ENCODE measurements around the gene GPT2. TPM values are rescaled to one million over a fixed set of nuclear protein-coding genes. Genes with fewer than 3 reads are reported as not detected.

Gene GPT2
- total RNA-seq, 2 experiments from 2014 or later, result 15.0 to 15.2 TPM

- Mint-ChIP-seq H3K4me3 (peak within 1 kb of the TSS; percentile 91), H3K9me3 (no peaks in the 10 kb centered on the region), H3K27ac (peak within 1 kb of the TSS; percentile 95), H3K27me3 (no peaks in the 10 kb centered on the region), H3K36me3 (ENCODE audit: low read depth) (peaks cover 34% of the 10 kb centered on the region), H3K4me1 (peaks cover 55% of the 10 kb centered on the region)
- ChIA-PET CTCF (interaction anchor here (0.6 to 5.9 kb wide), 13 partner anchors 13 to 1657 kb away, joined by 3 to 45 read pairs (median 3); partner anchors contain the start of gene NETO2), POLR2A (interaction anchor here (0.8 to 3.7 kb wide), 25 partner anchors 8 to 1636 kb away, joined by 3 to 45 read pairs (median 5); partner anchors contain the start of genes C16orf87, GPT2, ITFG1 and N4BP1)
- DNase-seq, result peak; percentile 91
These were observed 89.2 kb downstream of the GPT2 start, which contains the start of gene DNAJA2 for GRCh38 chr16:46973207-46973995. DNAJA2 (minus strand) TSS chr16:46973674; CDS start chr16:46973572, 102 bp downstream.

- no peak for DNase-seq
- Mint-ChIP-seq H3K4me3 (peak overlapping the region; percentile 90), H3K27ac (peak overlapping the region; percentile 95), H3K4me1 (peaks cover 51% of the 10 kb centered on the region), H3K36me3 (ENCODE audit: low read depth) (peaks cover 28% of the 10 kb centered on the region), H3K27me3 (no peaks in the 10 kb centered on the region), H3K9me3 (no peaks in the 10 kb centered on the region)
- CTCF ChIA-PET, result interaction anchor here (0.7 to 5.9 kb wide), 11 partner anchors 12 to 1656 kb away, joined by 3 to 45 read pairs (median 3); partner anchors contain the start of gene NETO2
- POLR2A ChIA-PET, result interaction anchor here (0.8 to 3.7 kb wide), 23 partner anchors 9 to 1636 kb away, joined by 3 to 45 read pairs (median 5); partner anchors contain the start of genes C16orf87, ITFG1, N4BP1 and NETO2
These were observed 89.8 kb downstream of the GPT2 start for GRCh38 chr16:46973996-46974324.

- ChIA-PET POLR2A (interaction anchor here (0.8 to 3.7 kb wide), 18 partner anchors 9 to 1636 kb away, joined by 3 to 45 read pairs (median 8); partner anchors contain the start of genes C16orf87, ITFG1, N4BP1 and NETO2), CTCF (interaction anchor here (0.7 to 5.9 kb wide), 10 partner anchors 12 to 1656 kb away, joined by 3 to 45 read pairs (median 3); partner anchors contain the start of gene NETO2)
- peak; percentile 39 for DNase-seq
- no peaks in the 10 kb centered on the region for H3K27me3 Mint-ChIP-seq
- peak overlapping the region; percentile 95 for H3K27ac Mint-ChIP-seq
- peaks cover 24% of the 10 kb centered on the region for H3K36me3 Mint-ChIP-seq (ENCODE audit: low read depth)
- peaks cover 50% of the 10 kb centered on the region for H3K4me1 Mint-ChIP-seq
- peak overlapping the region; percentile 90 for H3K4me3 Mint-ChIP-seq
- H3K9me3 Mint-ChIP-seq, result no peaks in the 10 kb centered on the region
These were observed 90.2 kb downstream of the GPT2 start for GRCh38 chr16:46974352-46974751.

- Mint-ChIP-seq H3K27ac (no peak overlapping the region), H3K27me3 (no peaks in the 10 kb centered on the region), H3K4me1 (peaks cover 47% of the 10 kb centered on the region), H3K36me3 (ENCODE audit: low read depth) (peaks cover 20% of the 10 kb centered on the region), H3K4me3 (no peak overlapping the region), H3K9me3 (no peaks in the 10 kb centered on the region)
- POLR2A ChIA-PET, result interaction anchor here (1.2 to 3.7 kb wide), 5 partner anchors 13 to 168 kb away, joined by 3 to 45 read pairs (median 10); partner anchors contain the start of gene NETO2
- no peak for DNase-seq
- CTCF ChIA-PET, result interaction anchor here (1.8 to 5.9 kb wide), 4 partner anchors 11 to 167 kb away, joined by 5 to 45 read pairs (median 11); partner anchors contain the start of gene NETO2
These were observed 91.0 kb downstream of the GPT2 start for GRCh38 chr16:46975165-46975564.

- H3K27me3 Mint-ChIP-seq, result no peaks in the 10 kb centered on the region
- POLR2A ChIA-PET, result interaction anchor here (1.0 to 1.2 kb wide), 4 partner anchors 9 to 167 kb away, joined by 3 read pairs; no protein-coding TSS in a partner anchor
- no peaks in the 10 kb centered on the region for H3K9me3 Mint-ChIP-seq
- CTCF ChIA-PET, result interaction anchor here (5.9 kb wide), 1 partner anchor 166 kb away, joined by 45 read pairs; the partner anchor contains the start of gene NETO2
- H3K36me3 Mint-ChIP-seq (ENCODE audit: low read depth), result peaks cover 16% of the 10 kb centered on the region
- no peak overlapping the region for H3K27ac Mint-ChIP-seq
- DNase-seq, result no peak
- H3K4me3 Mint-ChIP-seq, result peak overlapping the region; percentile 43
- H3K4me1 Mint-ChIP-seq, result peaks cover 43% of the 10 kb centered on the region
These were observed 91.8 kb downstream of the GPT2 start for GRCh38 chr16:46975908-46976470.

GRCh38 chr16:46976550-46976949 is 92.4 kb downstream of the GPT2 start:
- Mint-ChIP-seq H3K4me1 (peaks cover 39% of the 10 kb centered on the region), H3K9me3 (no peaks in the 10 kb centered on the region), H3K27me3 (no peaks in the 10 kb centered on the region), H3K27ac (no peak overlapping the region), H3K4me3 (no peak overlapping the region), H3K36me3 (ENCODE audit: low read depth) (peaks cover 12% of the 10 kb centered on the region)
- DNase-seq, result no peak
- POLR2A ChIA-PET, result interaction anchor here (1.0 to 1.1 kb wide), 3 partner anchors 10 to 167 kb away, joined by 3 read pairs; no protein-coding TSS in a partner anchor
- CTCF ChIA-PET, result interaction anchor here (5.9 kb wide), 1 partner anchor 166 kb away, joined by 45 read pairs; the partner anchor contains the start of gene NETO2

Other genes starting within 250 kb of the GPT2 start
- 10 to 100 TPM; 86.8 to 89.4 TPM for gene VPS35, start 195.2 kb upstream of the GPT2 start, total RNA-seq
- 10 to 100 TPM; 35.1 to 35.8 TPM for gene ORC6, start 194.7 kb upstream of the GPT2 start, total RNA-seq
- under 1 TPM; 0.35 to 0.63 TPM for gene MYLK3, start 136.0 kb upstream of the GPT2 start, total RNA-seq
- 10 to 100 TPM; 18.0 to 19.6 TPM for gene C16orf87, start 53.2 kb upstream of the GPT2 start, total RNA-seq
- gene DNAJA2, start 89.3 kb downstream of the GPT2 start, total RNA-seq, result 10 to 100 TPM; 61.2 to 64.3 TPM

Data from activated CD4-positive, alpha-beta memory T cell treated with anti-CD3 and anti-CD28 coated beads, Interleukin-2, amount 10 ng/mL, durations not matched to agents 7 days and 5 days (primary cell).